ENCODE measurements around the gene RAB20.

RAB20 gene

GRCh38 chr13:110518571-110518970 lies 43.0 kb downstream of the RAB20 start:
- H3K36me3 ChIP-seq (ENCODE audit: insufficient read depth, low read length), result no peaks in the 10 kb centered on the region
- peaks cover 12% of the 10 kb centered on the region; the same call in 1 of the 2 replicates for H3K27me3 ChIP-seq (ENCODE audit: insufficient read depth, low read length)
- H3F3A ChIP-seq (ENCODE audit: insufficient read depth, low read length), result no peaks in the 10 kb centered on the region
- H3K9ac ChIP-seq (ENCODE audit: low read length), result no peak overlapping the region
- no peak overlapping the region for H3K4me3 ChIP-seq (ENCODE audit: low read depth, low read length, poor library complexity, severe bottlenecking)
- H3K79me2 ChIP-seq (ENCODE audit: insufficient read depth, low read length), result no peaks in the 10 kb centered on the region
- H4K20me1 ChIP-seq (ENCODE audit: insufficient read depth, low read length), result no peaks in the 10 kb centered on the region
- no peak overlapping the region for H3K27ac ChIP-seq (ENCODE audit: low read depth, low read length, poor library complexity, severe bottlenecking)
- no peak overlapping the region for H2AFZ ChIP-seq (ENCODE audit: low read length)
- no peaks in the 10 kb centered on the region for H3K4me1 ChIP-seq (ENCODE audit: insufficient read depth, low read length, severe bottlenecking)
- no peak overlapping the region for H3K4me2 ChIP-seq (ENCODE audit: low read length)
- no peaks in the 10 kb centered on the region for H3K9me3 ChIP-seq (ENCODE audit: low read length)
- no peak for TF ChIP-seq EZH2 (IDR thresholded peaks at IDR 0.05; ENCODE audit: borderline replicate concordance, low read length)
- TF ChIP-seq, protein P1, sequence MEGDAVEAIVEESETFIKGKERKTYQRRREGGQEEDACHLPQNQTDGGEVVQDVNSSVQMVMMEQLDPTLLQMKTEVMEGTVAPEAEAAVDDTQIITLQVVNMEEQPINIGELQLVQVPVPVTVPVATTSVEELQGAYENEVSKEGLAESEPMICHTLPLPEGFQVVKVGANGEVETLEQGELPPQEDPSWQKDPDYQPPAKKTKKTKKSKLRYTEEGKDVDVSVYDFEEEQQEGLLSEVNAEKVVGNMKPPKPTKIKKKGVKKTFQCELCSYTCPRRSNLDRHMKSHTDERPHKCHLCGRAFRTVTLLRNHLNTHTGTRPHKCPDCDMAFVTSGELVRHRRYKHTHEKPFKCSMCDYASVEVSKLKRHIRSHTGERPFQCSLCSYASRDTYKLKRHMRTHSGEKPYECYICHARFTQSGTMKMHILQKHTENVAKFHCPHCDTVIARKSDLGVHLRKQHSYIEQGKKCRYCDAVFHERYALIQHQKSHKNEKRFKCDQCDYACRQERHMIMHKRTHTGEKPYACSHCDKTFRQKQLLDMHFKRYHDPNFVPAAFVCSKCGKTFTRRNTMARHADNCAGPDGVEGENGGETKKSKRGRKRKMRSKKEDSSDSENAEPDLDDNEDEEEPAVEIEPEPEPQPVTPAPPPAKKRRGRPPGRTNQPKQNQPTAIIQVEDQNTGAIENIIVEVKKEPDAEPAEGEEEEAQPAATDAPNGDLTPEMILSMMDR (IDR thresholded peaks at IDR 0.05; ENCODE audit: low read length), result no peak
- H3K9me2 ChIP-seq (ENCODE audit: low read depth, low read length), result no peaks in the 10 kb centered on the region

DNA sequence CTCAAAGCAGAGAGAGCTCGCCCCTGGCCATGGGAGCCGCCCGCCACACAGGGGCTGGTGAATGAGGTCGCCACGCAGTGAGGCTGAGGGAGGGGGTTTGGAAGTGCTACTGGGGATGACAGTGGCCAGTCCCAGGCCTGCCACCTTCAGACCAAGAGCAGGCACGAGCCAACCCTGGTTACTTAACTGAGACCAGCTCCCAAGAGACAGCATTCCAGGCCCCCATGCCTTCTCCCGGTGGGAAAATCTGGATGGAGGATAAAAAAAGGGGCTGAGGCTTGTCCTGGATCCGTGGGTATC lies 43.3 kb downstream of the RAB20 start:
- H3K79me2 ChIP-seq (ENCODE audit: insufficient read depth, low read length), result no peaks in the 10 kb centered on the region
- H4K20me1 ChIP-seq (ENCODE audit: insufficient read depth, low read length), result no peaks in the 10 kb centered on the region
- H3F3A ChIP-seq (ENCODE audit: insufficient read depth, low read length), result no peaks in the 10 kb centered on the region
- H3K9ac ChIP-seq (ENCODE audit: low read length), result no peak overlapping the region
- H3K4me3 ChIP-seq (ENCODE audit: low read depth, low read length, poor library complexity, severe bottlenecking), result no peak overlapping the region
- no peaks in the 10 kb centered on the region for H3K36me3 ChIP-seq (ENCODE audit: insufficient read depth, low read length)
- no peak overlapping the region for H3K4me2 ChIP-seq (ENCODE audit: low read length)
- H2AFZ ChIP-seq (ENCODE audit: low read length), result no peak overlapping the region
- H3K9me2 ChIP-seq (ENCODE audit: low read depth, low read length), result no peaks in the 10 kb centered on the region
- no peaks in the 10 kb centered on the region for H3K4me1 ChIP-seq (ENCODE audit: insufficient read depth, low read length, severe bottlenecking)
- H3K27me3 ChIP-seq (ENCODE audit: insufficient read depth, low read length), result peaks cover 12% of the 10 kb centered on the region; the same call in 1 of the 2 replicates
- H3K27ac ChIP-seq (ENCODE audit: low read depth, low read length, poor library complexity, severe bottlenecking), result no peak overlapping the region
- no peaks in the 10 kb centered on the region for H3K9me3 ChIP-seq (ENCODE audit: low read length)
- no peak for TF ChIP-seq EZH2 (IDR thresholded peaks at IDR 0.05; ENCODE audit: borderline replicate concordance, low read length)
- TF ChIP-seq, protein P1 (IDR thresholded peaks at IDR 0.05; ENCODE audit: low read length), result no peak

DNA sequence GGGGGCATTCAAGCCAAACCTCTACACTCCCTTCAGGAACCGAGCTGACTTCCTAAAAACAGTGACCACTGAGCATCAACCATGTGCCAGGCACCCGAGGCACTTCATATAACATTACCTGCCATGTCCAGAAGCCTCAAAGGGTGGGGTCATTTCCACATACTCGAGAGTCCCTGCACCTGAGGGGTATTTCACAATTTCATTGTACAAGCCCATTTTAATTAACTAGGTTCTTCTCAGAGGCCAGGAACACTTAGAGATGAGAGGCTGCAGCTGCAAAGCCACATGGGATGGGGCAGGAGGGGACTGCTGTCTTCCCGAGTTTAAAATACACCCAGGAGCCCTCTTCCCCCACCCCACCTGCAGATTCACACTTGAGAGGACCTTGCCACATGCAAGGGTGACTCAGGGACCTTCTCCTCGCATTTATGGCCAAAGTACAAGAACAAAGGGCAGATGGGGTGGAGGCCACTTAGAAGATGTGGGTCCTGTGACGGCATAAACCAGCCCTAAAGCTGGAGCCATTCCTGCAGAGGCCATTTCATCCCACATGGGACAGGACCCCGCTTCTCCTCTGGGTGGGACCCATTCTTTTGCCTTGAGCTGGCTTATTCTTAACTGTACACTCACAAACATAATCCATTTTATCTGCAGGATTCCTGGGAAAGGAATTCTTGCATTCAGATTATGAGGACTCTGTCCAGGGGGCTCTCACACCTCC lies 43.9 kb downstream of the RAB20 start:
- no peak overlapping the region for H3K4me3 ChIP-seq (ENCODE audit: low read depth, low read length, poor library complexity, severe bottlenecking)
- no peak for TF ChIP-seq EZH2 (IDR thresholded peaks at IDR 0.05; ENCODE audit: borderline replicate concordance, low read length)
- TF ChIP-seq, protein P1 (IDR thresholded peaks at IDR 0.05; ENCODE audit: low read length), result no peak
- no peaks in the 10 kb centered on the region for H3K9me3 ChIP-seq (ENCODE audit: low read length)
- no peak overlapping the region for H3K27ac ChIP-seq (ENCODE audit: low read depth, low read length, poor library complexity, severe bottlenecking)
- H3K36me3 ChIP-seq (ENCODE audit: insufficient read depth, low read length), result no peaks in the 10 kb centered on the region
- H3K27me3 ChIP-seq (ENCODE audit: insufficient read depth, low read length), result peaks cover 12% of the 10 kb centered on the region; the same call in 1 of the 2 replicates
- H3K9ac ChIP-seq (ENCODE audit: low read length), result no peak overlapping the region
- no peaks in the 10 kb centered on the region for H3F3A ChIP-seq (ENCODE audit: insufficient read depth, low read length)
- H3K4me1 ChIP-seq (ENCODE audit: insufficient read depth, low read length, severe bottlenecking), result no peaks in the 10 kb centered on the region
- no peak overlapping the region for H2AFZ ChIP-seq (ENCODE audit: low read length)
- no peaks in the 10 kb centered on the region for H3K9me2 ChIP-seq (ENCODE audit: low read depth, low read length)
- H4K20me1 ChIP-seq (ENCODE audit: insufficient read depth, low read length), result no peaks in the 10 kb centered on the region
- H3K79me2 ChIP-seq (ENCODE audit: insufficient read depth, low read length), result no peaks in the 10 kb centered on the region
- no peak overlapping the region for H3K4me2 ChIP-seq (ENCODE audit: low read length)
